H1 (cell line): ENCODE results near the gene MEIOB. TPM values are rescaled to one million over a fixed set of nuclear protein-coding genes. Genes with fewer than 3 reads are reported as not detected.

Source experiments
- CTCF ChIA-PET: fragments of 300-600 bp; sonication (Branson Sonifier 250); formaldehyde crosslinking; loops from one replicate; lab custom pipeline; 2021; ENCODE audit not compliant: partially characterized antibody; lab: Charles Lee
- POLR2A ChIA-PET: fragments of 300-600 bp; sonication (Branson Sonifier 250); formaldehyde crosslinking; loops from one replicate; lab custom pipeline; 2021; ENCODE audit warnings: inconsistent platforms; ENCODE audit not compliant: partially characterized antibody; lab: Charles Lee
- DNase-seq, 2 experiments: peaks; one replicate each; pipeline versions ENCODE4 v3.0.0 to v3.0.0-alpha.2; 2010 to 2022; ENCODE audit warnings: low spot score in 2 of 2, low read depth in 1 of 2, mixed read lengths in 1 of 2
- FAIRE-seq: peaks from 2 replicates; lab custom pipeline; 2011; peaks lifted over from hg19 to GRCh38; lab: Jason Lieb, UNC
- H2AFZ ChIP-seq: 2 replicates; pipeline ENCODE4 v1.8.1; 2012; ENCODE audit warnings: low read length, inconsistent platforms
- H2AK5ac ChIP-seq: 2 replicates; pipeline ENCODE4 v1.6.1; 2013; ENCODE audit warnings: low read depth, low read length
- H2BK120ac ChIP-seq: replicated peaks from 2 replicates; pipeline ENCODE3; 2013; ENCODE audit warnings: low read depth, low read length, inconsistent platforms
- H2BK12ac ChIP-seq: 2 replicates; pipeline ENCODE4 v1.6.1; 2013; ENCODE audit warnings: low read depth, low read length
- H2BK15ac ChIP-seq: 2 replicates; pipeline ENCODE4 v1.6.1; 2013; ENCODE audit warnings: low read length
- H2BK20ac ChIP-seq: 2 replicates; pipeline ENCODE4 v1.6.1; 2013; ENCODE audit warnings: low read length
- H2BK5ac ChIP-seq: 2 replicates; pipeline ENCODE4 v1.6.1; 2013; ENCODE audit warnings: low read depth, low read length
- H3K14ac ChIP-seq: 2 replicates; pipeline ENCODE4 v1.6.1; 2013; ENCODE audit warnings: inconsistent platforms; ENCODE audit not compliant: insufficient read length
- H3K18ac ChIP-seq: 2 replicates; pipeline ENCODE4 v1.6.1; 2013; ENCODE audit warnings: low read length; ENCODE audit errors: extremely low read depth
- H3K23ac ChIP-seq: 2 replicates; pipeline ENCODE4 v1.6.1; 2013; ENCODE audit warnings: inconsistent platforms; ENCODE audit not compliant: insufficient read length
- H3K23me2 ChIP-seq: 2 replicates; pipeline ENCODE4 v1.6.1; 2013; ENCODE audit warnings: low read depth, low read length
- H3K27ac ChIP-seq: 2 replicates; pipeline ENCODE4 v1.6.1; 2011; ENCODE audit warnings: low read depth, low read length, inconsistent platforms
- H3K27me3 ChIP-seq, 4 experiments: replicated peaks in 1 of 4; 1 replicate in 1 of 4; 2 replicates in 3 of 4; pipeline versions ENCODE4 v1.6.1 to v1.8.1; 2011 to 2013; ENCODE audit warnings: low read length in 3 of 4, mild to moderate bottlenecking in 3 of 4, inconsistent platforms in 2 of 4, mixed read lengths in 2 of 4, moderate library complexity in 1 of 4; ENCODE audit not compliant: control insufficient read depth in 3 of 4, insufficient read depth in 3 of 4; ENCODE audit errors: extremely low read depth in 1 of 4
- H3K36me3 ChIP-seq, 4 experiments: 2 replicates each; pipeline versions ENCODE4 v1.6.1 to v1.8.1; 2011 to 2013; ENCODE audit warnings: mild to moderate bottlenecking in 4 of 4, low read length in 3 of 4, moderate library complexity in 2 of 4, control low read depth in 1 of 4, inconsistent platforms in 1 of 4; ENCODE audit not compliant: insufficient read depth in 4 of 4, control insufficient read depth in 2 of 4
- H3K4ac ChIP-seq: replicated peaks from 2 replicates; pipeline ENCODE3; 2013; ENCODE audit warnings: low read length, low read depth, mixed read lengths, inconsistent platforms; ENCODE audit not compliant: insufficient read length
- H3K4me1 ChIP-seq, 4 experiments: replicated peaks in 1 of 4; 1 replicate in 1 of 4; 2 replicates in 3 of 4; pipeline versions ENCODE4 v1.6.1 to v1.8.1; 2011 to 2013; ENCODE audit warnings: low read length in 3 of 4, inconsistent platforms in 2 of 4, mixed read lengths in 1 of 4; ENCODE audit not compliant: insufficient read depth in 4 of 4, control insufficient read depth in 3 of 4
- H3K4me2 ChIP-seq, 2 experiments: 2 replicates each; pipeline versions ENCODE4 v1.6.1 to v1.8.1; 2011 to 2013; ENCODE audit warnings: low read depth in 2 of 2, low read length in 2 of 2, control low read depth in 1 of 2, inconsistent platforms in 1 of 2, mild to moderate bottlenecking in 1 of 2; ENCODE audit not compliant: insufficient read depth in 1 of 2
- H3K4me3 ChIP-seq, 4 experiments: fragments of 200-600, 300-600 bp in 1 of 4; sonication (generic), shearing (Covaris generic), sonication (Bioruptor Twin) in 1 of 4; 2 replicates each; pipeline versions ENCODE4 v1.5.1 to v1.8.1; 2011 to 2016; ENCODE audit warnings: low read length in 4 of 4, low read depth in 3 of 4, control low read depth in 2 of 4, inconsistent platforms in 2 of 4, mild to moderate bottlenecking in 2 of 4, mixed read lengths in 1 of 4, moderate library complexity in 1 of 4; ENCODE audit not compliant: insufficient read depth in 2 of 4; ENCODE audit errors: extremely low read depth in 1 of 4
- H3K56ac ChIP-seq: replicated peaks from 2 replicates; pipeline ENCODE3; 2013; ENCODE audit warnings: low read depth, mild to moderate bottlenecking, mixed read lengths, low read length, inconsistent platforms; ENCODE audit not compliant: insufficient read length
- H3K79me1 ChIP-seq: 2 replicates; pipeline ENCODE4 v1.6.1; 2013; ENCODE audit warnings: low read depth, low read length, control low read depth
- H3K79me2 ChIP-seq, 2 experiments: 2 replicates each; pipeline versions ENCODE4 v1.6.1 to v1.8.1; 2012 to 2013; ENCODE audit warnings: low read length in 2 of 2, mild to moderate bottlenecking in 2 of 2, inconsistent platforms in 1 of 2; ENCODE audit not compliant: insufficient read depth in 2 of 2, control insufficient read depth in 1 of 2
- H3K9ac ChIP-seq, 4 experiments: replicated peaks in 1 of 4; 1 replicate in 1 of 4; 2 replicates in 3 of 4; pipeline versions ENCODE4 v1.6.1 to v1.8.1; 2011 to 2013; ENCODE audit warnings: low read depth in 3 of 4, low read length in 3 of 4, control low read depth in 2 of 4, mild to moderate bottlenecking in 2 of 4, moderate library complexity in 2 of 4, inconsistent platforms in 1 of 4; ENCODE audit errors: extremely low read depth in 1 of 4
- H3K9me3 ChIP-seq, 2 experiments: 2 replicates each; pipeline versions ENCODE4 v1.6.1 to v1.8.1; 2012 to 2013; ENCODE audit warnings: mild to moderate bottlenecking in 2 of 2, moderate library complexity in 2 of 2, control low read depth in 1 of 2, inconsistent platforms in 1 of 2, low read depth in 1 of 2, low read length in 1 of 2, mixed read lengths in 1 of 2; ENCODE audit not compliant: insufficient read depth in 2 of 2
- H4K20me1 ChIP-seq, 2 experiments: replicated peaks in 1 of 2; 2 replicates each; pipeline versions ENCODE3 to v1.8.1; 2011 to 2013; ENCODE audit warnings: inconsistent platforms in 2 of 2, low read length in 2 of 2, mild to moderate bottlenecking in 1 of 2; ENCODE audit not compliant: insufficient read depth in 2 of 2, control insufficient read depth in 1 of 2
- H4K5ac ChIP-seq: 2 replicates; pipeline ENCODE4 v1.6.1; 2013; ENCODE audit warnings: low read length, low read depth, mixed read lengths, inconsistent platforms; ENCODE audit not compliant: insufficient read length
- H4K8ac ChIP-seq: 2 replicates; pipeline ENCODE4 v1.8.0; 2013; ENCODE audit warnings: mild to moderate bottlenecking, moderate library complexity, low read length, inconsistent platforms; ENCODE audit not compliant: insufficient read depth; ENCODE audit errors: extremely low read depth
- H4K91ac ChIP-seq: replicated peaks from 2 replicates; pipeline ENCODE3; 2013; ENCODE audit warnings: low read length, mixed read lengths, inconsistent platforms; ENCODE audit not compliant: insufficient read length
- SP2 ChIP-seq: IDR thresholded peaks from 2 replicates; pipeline ENCODE4 v1.6.1; 2012; ENCODE audit warnings: mild to moderate bottlenecking, low read length, inconsistent platforms
- WGBS, 2 experiments: shearing (Covaris generic) in 1 of 2; methylation state at CpG; one replicate each; pipeline versions ENCODE4 v1.1.6 to v1.1.7; 2013 to 2015; ENCODE audit warnings: low lambda C conversion rate in 2 of 2, mixed read lengths in 2 of 2, inconsistent platforms in 1 of 2, low coverage in 1 of 2, missing lambda C conversion rate in 1 of 2; ENCODE audit not compliant: insufficient replicate concordance in 2 of 2, insufficient coverage in 1 of 2, insufficient read length in 1 of 2; ENCODE audit errors: extremely low coverage in 1 of 2, missing lambda C conversion rate in 1 of 2; 5-methylcytosine and 5-hydroxymethylcytosine counted together
- polyA plus RNA-seq, 7 experiments: library from polyadenylated mRNA; depleted of rRNA in 3 of 7; stranded (reverse) in 5 of 7; unstranded in 2 of 7; fragments of >200 nt in 5 of 7; fragments of 200-250 nt in 2 of 7; gene quantifications; 1 replicate in 5 of 7; 2 replicates in 1 of 7; 4 replicates in 1 of 7; pipeline versions ENCODE4 v1.2.1 to v1.2.3, GENCODE V29; 2011 to 2013; ENCODE audit warnings: missing spikeins in 2 of 7, mixed read lengths in 2 of 7
- total RNA-seq: library from RNA; stranded (reverse); fragmentation: NEBNext Ultra II Directional; extraction: Animal tissue kit (Norgen Biotek cat#: 25700); gene quantifications from 2 replicates; pipeline ENCODE4 v1.2.1, GENCODE V29; 2021

The MEIOB gene
- total and polyA plus RNA-seq, 2 of the 8 experiments (the other 6 are each of a cell fraction or from before 2014, with no cell fraction given), result 0.63 to 1.1 TPM

DNA sequence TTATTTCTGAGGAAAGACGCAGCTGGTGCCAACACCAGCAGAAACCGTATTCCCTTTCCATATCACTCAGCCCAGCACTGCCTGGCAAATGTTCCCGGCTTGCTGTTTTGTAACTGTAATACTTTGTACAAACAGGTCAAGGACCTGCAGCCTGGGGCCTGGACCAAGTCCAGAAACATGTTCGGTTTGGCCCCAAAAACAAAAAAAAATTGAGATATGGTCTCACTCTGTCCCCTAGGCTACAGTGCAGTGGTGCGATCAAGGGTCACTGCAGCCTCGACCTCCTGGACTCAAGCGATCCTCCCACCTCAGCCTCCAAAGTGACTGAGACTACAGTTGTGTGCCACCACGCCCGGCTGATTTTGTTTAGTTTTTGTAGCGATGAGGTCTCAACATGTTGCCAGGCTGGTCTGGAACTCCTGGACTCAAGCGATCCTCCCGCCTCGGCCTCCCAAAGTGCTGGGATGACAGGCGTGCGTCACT, 46.5 kb downstream of the MEIOB start:
- no peaks in the 10 kb centered on the region; a peak in 1 of 8 replicates for H3K36me3 ChIP-seq
- H3K27me3 ChIP-seq, result peaks cover 0 to 5% (median 0%) of the 10 kb centered on the region in 4 experiments; a peak in 4 of 7 replicates
- no peak overlapping the region for H2AFZ ChIP-seq
- H2BK12ac ChIP-seq, result no peak overlapping the region
- peak overlapping the region; percentile 43 to 86 (median 66); a peak in 7 of 8 replicates for H3K4me3 ChIP-seq
- H3K4ac ChIP-seq, result no peak overlapping the region
- H3K4me1 ChIP-seq, result peaks cover 0 to 10% (median 3%) of the 10 kb centered on the region in 4 experiments; a peak in 5 of 7 replicates
- DNase-seq, result no peak
- no peak overlapping the region for H3K56ac ChIP-seq
- H3K9me3 ChIP-seq, result no peaks in the 10 kb centered on the region
- H3K14ac ChIP-seq, result no peak overlapping the region
- peaks cover 0 to 20% of the 10 kb centered on the region in 2 experiments; a peak in 2 of 4 replicates for H3K79me2 ChIP-seq
- FAIRE-seq, result no peak
- no peak overlapping the region for H3K18ac ChIP-seq
- H4K91ac ChIP-seq, result no peak overlapping the region
- no peak overlapping the region for H4K5ac ChIP-seq
- POLR2A ChIA-PET, result interaction anchor here (1.3 to 1.6 kb wide), 2 partner anchors 44 to 137 kb away, joined by 3 read pairs; no protein-coding TSS in a partner anchor
- H2AK5ac ChIP-seq, result no peak overlapping the region
- no peak overlapping the region for H4K8ac ChIP-seq
- H3K23ac ChIP-seq, result no peak overlapping the region
- H2BK20ac ChIP-seq, result no peak overlapping the region
- TF ChIP-seq SP2, result no peak
- no peak overlapping the region for H2BK15ac ChIP-seq
- H3K9ac ChIP-seq, result no peak overlapping the region; a peak in 1 of 7 replicates
- H4K20me1 ChIP-seq, result peaks cover 2 to 12% of the 10 kb centered on the region in 2 experiments
- 90% methylated on average over 15 of the region's 15 CpGs; no CpG with 5 or more reads in 1 of the 2 experiments for WGBS, 2 experiments
- H3K27ac ChIP-seq, result no peak overlapping the region
- no peak overlapping the region for H2BK5ac ChIP-seq
- H3K4me2 ChIP-seq, result peak overlapping the region; percentile 70 to 98
- peaks cover 3% of the 10 kb centered on the region; the same call in 1 of the 2 replicates for H3K23me2 ChIP-seq
- H2BK120ac ChIP-seq, result no peak overlapping the region
- CTCF ChIA-PET, result interaction anchor here (2.1 to 2.9 kb wide), 2 partner anchors 11 to 43 kb away, joined by 10 to 14 read pairs; partner anchors contain the start of genes NUBP2 and SPSB3
- peaks cover 10% of the 10 kb centered on the region for H3K79me1 ChIP-seq
